ENCODE measurements around the gene TNS1.
A peak's percentile ranks its signal among the peaks of the same experiment; 100 is the strongest.
"Not testable (repeated sequence)": the region's sequence is repeated elsewhere in the genome, so short reads cannot be mapped to it uniquely, and the experiment has no call there.

Gene TNS1

GRCh38 chr2:218002845-218003180 lies at the start of gene TNS1:
TNS1 (minus strand) TSS chr2:218002995; CDS start chr2:218002872, 123 bp downstream.
- DNase-seq: no peak

DNA sequence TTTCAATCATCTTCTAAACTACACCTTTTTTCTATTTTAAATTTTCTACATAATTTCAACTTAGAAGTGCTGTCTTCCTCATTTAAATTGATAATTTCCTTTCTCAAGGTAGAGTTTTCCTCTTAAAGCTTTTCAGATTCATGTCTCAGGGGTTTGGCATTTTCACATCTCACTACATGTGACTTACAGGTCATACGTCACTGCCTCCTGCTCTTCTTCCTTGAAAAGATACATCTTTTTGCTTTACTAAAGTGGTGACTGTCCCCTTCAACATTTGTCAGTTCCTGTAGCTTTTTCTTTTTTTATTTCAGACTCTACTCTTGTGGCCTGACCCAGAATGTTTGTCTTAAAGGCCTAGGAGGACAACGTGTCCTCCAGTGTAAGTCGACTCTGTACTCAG lies 49.1 kb upstream of the TNS1 start:
- DNase-seq: no peak

GRCh38 chr2:218047536-218048225 lies 44.9 kb upstream of the TNS1 start:
- DNase-seq: peak; percentile 92 to 93

DNA sequence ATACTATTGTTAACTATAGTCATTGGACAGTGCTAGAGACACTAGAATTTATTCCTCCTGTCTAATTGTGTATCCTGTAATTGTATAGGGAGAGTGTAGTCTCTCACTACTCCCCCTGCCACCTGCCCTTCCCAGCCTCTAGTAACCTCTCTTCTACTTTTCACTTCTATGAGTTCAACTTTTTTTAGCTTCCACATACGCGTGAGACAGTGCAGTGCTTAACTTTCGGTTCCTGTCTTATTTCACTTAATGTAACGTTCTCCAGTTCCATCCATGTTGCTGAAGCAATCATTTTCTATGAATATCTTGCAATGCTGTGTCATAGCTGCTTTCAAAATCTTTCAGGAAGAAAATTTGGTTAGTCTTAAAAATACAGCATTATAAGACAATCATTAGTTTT lies 43.4 kb upstream of the TNS1 start:
- peak; percentile 74 to 80 for DNase-seq

DNA sequence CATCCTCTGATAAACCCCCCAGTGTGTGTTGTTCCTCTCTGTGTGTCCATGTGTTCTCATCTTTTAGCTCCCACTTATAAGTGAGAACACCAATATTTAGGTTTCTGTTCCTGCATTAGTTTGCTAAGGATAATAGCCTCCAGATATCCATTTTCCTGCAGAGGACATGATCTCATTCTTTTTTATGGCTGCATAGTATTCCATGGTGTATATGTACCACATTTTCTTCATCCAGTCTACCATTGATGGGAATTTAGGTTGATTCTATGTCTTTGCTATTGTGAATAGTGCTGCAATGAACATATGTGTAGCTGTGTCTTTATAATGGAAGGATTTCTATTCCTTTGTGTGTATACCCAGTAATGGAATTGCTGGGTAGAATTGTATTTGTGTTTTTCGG lies 41.8 kb upstream of the TNS1 start:
- not testable (repeated sequence) for DNase-seq

- DNase-seq: no peak
Observed at GRCh38 chr2:218043701-218044109, 40.9 kb upstream of the TNS1 start.

DNA sequence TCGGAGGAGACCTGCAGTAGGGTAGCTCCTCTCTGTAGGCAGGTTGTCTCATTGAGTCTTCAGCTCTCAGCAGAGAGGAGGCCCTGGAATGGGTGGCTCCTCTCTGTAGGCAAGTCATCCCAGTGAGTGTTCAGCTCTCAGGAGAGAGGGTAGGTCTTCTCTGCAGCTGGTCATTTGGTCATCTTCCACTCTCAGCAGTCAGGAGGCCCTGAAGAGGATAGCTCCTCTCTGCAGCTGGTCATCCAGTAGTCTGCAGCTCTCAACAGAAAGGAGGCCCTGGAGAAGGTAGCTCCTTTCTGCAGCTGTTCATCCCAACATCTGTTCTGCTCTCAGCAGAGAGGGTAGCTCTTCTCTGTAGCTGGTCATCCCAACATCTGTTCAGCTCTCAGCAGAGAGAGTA lies 40.3 kb upstream of the TNS1 start:
- no peak for DNase-seq

DNA sequence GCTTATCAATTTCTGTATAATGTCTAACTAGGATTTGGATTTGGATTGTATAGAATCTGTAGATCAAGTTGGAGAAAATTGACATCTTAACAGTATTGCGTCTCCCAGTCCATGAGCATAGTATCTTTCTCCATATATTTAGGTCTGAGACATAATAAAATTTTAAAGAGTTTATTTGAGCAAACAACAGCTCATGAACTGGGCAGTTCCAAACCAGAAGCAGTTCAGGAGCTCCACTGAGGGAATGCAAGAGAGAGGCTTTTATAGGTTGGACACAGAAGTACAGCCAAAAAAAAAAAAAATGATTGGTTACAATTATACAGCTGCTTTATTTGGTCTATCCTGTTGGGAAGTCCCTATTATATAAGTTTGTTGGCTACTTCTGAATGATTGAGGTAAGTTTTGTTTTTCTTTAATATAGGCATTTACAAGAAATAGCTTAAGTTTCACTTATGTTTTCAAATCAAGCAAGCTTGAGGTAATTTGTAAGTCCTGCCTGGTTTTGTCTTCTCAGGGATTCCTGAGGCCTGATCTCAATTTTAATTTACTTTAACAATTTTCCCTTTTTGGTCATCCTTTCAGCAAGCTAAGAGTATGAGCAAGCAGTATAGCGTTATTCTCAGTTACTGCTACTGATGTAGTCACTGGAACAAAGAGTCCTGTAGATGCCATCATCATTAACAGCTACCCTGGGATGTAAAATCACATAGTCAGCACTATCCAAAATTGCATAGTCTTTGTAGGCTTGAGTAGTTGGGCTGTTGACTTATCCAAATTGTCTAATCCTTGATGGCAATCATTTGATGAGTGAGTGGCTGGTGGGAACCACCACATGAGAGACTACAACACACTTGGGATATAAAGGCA lies 38.7 kb upstream of the TNS1 start:
- no peak for DNase-seq

- no peak for DNase-seq
Observed at GRCh38 chr2:218040883-218041282, 38.1 kb upstream of the TNS1 start.

DNA sequence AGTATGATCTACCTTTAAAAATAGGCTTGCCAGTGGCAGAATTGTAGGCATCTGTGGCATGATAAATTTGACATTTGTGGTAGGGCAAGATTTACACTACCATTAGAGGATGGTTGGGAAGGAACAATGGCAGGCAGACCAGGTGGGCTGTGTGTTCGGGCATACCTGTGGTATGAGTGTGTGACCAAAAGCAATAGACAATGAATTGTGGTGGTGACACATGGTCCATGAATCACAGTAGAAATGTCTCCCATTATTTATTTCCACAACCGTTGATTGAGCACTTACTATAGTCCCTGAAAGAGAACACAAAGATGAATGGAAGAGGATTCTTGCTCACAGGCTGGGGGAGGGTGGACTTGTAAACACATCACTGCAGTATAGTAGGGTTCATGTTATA lies 36.4 kb upstream of the TNS1 start:
- no peak for DNase-seq

- no peak for DNase-seq
Observed at GRCh38 chr2:218036371-218036770, 33.6 kb upstream of the TNS1 start.

- DNase-seq: no peak
Observed at GRCh38 chr2:218035463-218036100, 32.8 kb upstream of the TNS1 start.

DNA sequence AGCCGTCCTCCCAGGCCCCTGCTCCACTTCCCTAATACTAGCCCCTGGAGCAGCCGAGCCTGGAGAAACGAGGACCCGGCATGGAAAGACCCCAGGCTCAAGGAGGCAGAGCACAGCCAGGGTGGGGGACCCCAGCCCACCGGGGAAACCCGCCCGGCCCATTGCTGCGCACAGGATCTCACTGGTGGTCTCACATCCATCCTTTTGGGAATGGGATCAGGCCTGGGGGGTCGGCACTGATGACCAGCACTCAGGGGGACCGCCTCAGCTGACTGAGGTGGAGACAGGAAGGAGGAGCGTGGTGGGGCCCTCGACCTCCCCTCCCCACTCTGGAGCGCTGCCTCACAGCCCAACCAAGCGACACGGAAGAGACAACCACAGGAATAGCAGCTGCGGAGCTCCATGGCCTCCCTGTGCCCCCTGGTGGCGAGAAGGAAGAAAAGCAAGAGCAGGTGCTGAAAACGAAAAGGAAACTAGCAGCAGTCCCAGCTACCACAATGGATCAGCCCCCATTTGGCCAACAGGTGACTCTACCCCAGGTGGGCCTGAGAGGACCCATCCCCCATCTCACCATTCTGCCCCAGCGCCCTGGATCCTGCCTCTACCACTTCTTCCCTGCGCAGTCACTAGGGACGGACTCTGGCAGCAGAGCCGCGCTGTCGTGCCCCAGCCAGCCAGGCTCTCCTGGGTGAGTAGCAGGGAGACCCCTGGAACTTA lies 31.9 kb upstream of the TNS1 start:
- DNase-seq: peak; percentile 42 to 64

DNA sequence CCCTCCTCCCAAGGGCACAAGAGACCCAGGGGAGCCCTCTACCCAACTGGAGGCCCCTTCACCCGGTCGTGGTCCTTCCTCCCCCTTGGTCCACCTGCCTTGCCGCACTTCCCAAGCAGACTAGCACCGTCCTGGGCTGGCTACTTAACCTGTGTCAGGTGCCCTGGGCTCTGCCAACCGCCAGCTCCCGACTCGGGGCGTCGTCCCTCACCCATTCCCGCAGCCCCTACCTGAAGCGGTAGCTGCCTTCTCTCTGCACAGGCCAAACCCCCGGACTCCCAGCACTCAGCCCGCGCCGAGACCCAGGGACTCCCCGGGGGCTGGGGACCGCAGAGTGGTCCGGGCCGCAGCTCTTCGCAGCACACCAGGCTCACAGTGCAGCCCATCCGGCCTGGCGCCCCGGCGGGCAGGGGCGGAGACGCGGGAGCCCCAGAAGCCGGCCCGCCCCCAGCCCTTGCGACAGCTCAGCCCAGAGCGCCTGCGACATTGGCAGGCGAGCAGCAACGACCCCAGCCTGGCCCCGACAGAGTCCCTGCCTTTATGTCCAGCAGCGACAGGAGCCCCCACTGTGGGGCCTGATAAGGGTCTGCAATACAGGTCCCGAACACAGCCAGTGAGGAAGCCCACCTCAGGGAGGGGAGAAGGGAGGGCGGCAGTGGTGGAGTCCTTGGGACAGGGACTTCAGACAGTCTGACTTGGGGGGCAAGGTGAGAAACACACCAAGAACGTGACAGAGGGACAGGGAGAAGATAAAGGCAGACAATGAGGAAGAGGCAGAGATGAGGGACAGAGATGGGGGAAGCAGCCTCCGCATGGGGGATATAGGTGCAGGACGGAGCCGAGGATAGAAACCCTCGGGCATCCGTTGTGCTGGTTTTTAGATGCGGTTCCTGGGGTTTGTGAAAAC lies 31.0 kb upstream of the TNS1 start:
- DNase-seq: no peak

GRCh38 chr2:218033208-218033589 lies 30.4 kb upstream of the TNS1 start:
- DNase-seq: no peak

DNA sequence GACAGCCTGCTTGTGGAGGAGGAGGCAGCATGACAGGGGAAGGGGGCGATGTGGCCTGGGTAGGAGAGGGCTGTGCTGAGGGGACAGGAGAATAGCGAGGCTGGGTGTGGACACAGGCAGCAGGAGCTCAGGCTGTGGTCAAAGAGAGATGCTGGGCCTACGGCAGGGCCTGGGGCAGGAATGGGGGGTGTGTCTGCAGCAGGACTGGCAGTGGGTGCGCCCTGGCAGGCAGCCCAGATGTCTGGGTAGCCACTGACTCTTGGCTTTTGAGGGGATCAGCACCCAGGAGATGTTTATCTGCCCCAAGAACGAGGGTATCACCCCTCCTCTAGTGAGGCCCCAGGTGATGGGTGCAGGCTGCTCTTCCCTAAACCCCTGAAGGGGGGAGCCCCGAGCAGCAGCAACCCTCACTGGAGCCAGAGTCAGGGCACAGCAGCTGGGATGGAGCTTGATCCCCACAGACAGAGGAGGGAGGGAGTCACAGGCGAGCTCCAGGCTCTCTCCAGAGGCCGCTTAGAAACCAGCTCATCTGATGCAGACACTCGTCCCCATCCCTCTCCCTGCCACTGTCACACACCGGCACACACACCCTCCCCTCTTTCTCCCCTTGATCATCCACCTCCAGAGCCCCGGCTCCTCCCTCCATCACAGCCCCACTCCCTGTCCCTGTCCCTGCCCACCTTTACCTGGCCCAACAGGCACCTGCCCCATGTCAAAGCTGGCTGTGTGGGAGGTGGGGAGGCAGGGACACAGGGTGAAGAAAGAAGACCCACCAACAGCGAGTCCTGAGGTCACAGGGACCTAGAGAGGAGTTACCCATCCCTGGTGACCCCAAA lies 29.8 kb upstream of the TNS1 start:
- DNase-seq: no peak

DNA sequence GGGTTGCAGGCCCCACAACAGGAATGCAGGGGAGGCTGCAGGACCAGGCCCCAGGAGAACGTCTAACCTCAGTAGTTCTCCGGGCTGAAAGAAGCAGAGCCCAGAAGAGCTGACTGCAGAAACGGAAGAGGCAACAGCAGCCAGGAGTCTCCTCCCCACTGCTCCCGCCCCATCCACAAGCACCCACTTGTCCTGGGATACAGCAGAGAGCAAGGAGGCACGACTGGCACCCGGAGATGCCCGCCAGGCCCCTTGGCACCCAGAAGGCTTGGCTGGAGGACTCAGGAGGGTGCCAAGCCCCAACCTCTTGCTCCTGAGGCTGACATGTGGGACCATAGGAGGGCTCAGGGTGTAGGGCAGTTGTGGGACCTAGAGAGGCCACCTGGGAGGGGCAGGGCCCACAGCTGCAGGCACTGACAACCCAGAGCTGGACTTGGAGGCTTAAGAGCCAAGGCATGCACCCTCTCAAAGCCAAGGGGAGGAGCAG lies 29.0 kb upstream of the TNS1 start:
- no peak for DNase-seq

DNA sequence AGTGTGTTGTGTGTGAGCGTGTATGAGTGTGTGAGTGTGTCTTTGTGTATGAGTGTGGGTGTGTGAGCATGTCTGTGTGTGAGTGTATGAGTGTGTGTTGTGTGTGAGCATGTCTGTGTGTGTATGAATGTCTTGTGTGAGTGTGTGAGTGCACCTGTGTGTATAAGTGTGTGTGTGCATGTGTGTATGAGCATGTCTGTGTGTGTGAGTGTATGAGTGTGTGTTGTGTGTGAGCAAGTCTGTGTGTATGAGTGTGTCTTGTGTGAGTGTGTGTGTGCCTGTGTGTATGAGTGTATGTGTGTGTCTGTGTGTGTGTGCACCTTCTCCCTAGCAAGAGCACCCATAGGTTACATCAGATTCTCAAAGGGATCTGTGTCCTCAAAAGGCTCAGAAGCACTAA lies 28.5 kb upstream of the TNS1 start:
- DNase-seq: no peak

- DNase-seq: no peak
Observed at GRCh38 chr2:218030409-218031195, 27.8 kb upstream of the TNS1 start.

Measured in AML-193 (cell line).